ENCODE data around the gene MEI1. TPM values are rescaled to one million over a fixed set of nuclear protein-coding genes. Genes with fewer than 3 reads are reported as not detected.
A peak's percentile ranks its signal among the peaks of the same experiment; 100 is the strongest.

MEI1 gene
- total RNA-seq, 1 donor from 2014 or later: not detected

GRCh38 chr22:41818596-41818995 is 119.3 kb downstream of the MEI1 start:
- TF ChIP-seq CTCF (IDR thresholded peaks at IDR 0.05): no peak
- no peaks in the 10 kb centered on the region for H3K27me3 ChIP-seq
- no peak overlapping the region for H3K4me3 ChIP-seq
- H3K9me3 ChIP-seq: no peaks in the 10 kb centered on the region
- H3K27ac ChIP-seq: no peak overlapping the region
- no peak for DNase-seq (ENCODE audit: low spot score in 2 of 2)
- H3K36me3 ChIP-seq: peaks cover 0 to under 1% of the 10 kb centered on the region in 2 donors
- no peaks in the 10 kb centered on the region for H3K4me1 ChIP-seq
- intact Hi-C loops (cut with DNase I): no loop called here

- intact Hi-C loops (cut with DNase I): no loop called here
Observed at GRCh38 chr22:41819257-41819656, 120.0 kb downstream of the MEI1 start.

GRCh38 chr22:41820447-41820846 is 121.1 kb downstream of the MEI1 start:
- DNase-seq (ENCODE audit: low spot score in 2 of 2): no peak
- H3K4me3 ChIP-seq: no peak overlapping the region
- no peaks in the 10 kb centered on the region for H3K9me3 ChIP-seq
- intact Hi-C loops (cut with DNase I): no loop called here
- H3K4me1 ChIP-seq: no peaks in the 10 kb centered on the region
- no peaks in the 10 kb centered on the region for H3K36me3 ChIP-seq
- H3K27me3 ChIP-seq: no peaks in the 10 kb centered on the region
- no peak overlapping the region for H3K27ac ChIP-seq
- no peak for TF ChIP-seq CTCF (IDR thresholded peaks at IDR 0.05)

More at GRCh38 chr22:41819257-41819656, 120.0 kb downstream of the MEI1 start:
- no peak for DNase-seq (ENCODE audit: low spot score in 2 of 2)
- TF ChIP-seq CTCF (IDR thresholded peaks at IDR 0.05): no peak
- Histone ChIP-seq H3K36me3 (no peaks in the 10 kb centered on the region), H3K4me1 (no peaks in the 10 kb centered on the region), H3K27me3 (no peaks in the 10 kb centered on the region), H3K27ac (no peak overlapping the region), H3K9me3 (no peaks in the 10 kb centered on the region), H3K4me3 (no peak overlapping the region)

DNA sequence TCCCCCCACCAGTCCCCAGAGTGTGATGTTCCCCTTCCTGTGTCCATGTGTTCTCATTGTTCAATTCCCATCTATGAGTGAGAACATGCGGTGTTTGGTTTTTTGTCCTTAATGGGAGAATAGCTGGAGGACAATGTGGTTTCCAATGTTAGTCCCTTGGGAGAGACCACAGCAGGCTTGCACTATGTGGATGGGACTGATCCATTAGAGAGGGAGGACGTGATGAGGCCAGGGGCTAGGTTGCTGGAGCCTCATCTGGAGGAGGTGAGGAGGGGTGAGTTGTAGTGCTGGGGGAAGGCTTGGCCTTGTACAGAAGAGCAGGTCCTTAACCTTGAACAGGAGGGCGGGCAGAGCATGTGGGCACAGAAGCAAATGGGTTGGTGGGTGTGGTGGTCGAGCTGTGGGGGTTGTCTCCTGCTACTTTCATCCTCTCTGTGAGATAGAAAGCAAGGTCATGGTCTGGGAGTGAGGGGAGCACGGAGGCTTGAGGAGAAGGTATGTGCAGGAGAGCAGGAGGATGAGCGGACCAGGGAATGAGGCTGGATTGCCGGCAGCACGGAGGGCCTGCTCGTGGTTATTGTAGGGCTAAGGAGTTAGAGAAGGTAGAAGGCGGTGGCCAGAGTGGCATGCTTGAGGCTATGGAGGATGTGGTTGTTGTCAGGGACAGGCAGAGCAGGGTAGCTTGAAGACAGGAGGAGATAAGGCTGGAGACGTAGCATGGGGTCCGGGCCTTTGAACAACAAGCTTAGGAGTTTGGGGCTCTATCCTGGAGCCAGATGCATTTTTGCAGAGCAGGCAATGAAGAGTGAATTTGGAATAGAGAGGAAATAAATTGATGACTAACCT is 122.4 kb downstream of the MEI1 start:
- Histone ChIP-seq H3K36me3 (no peaks in the 10 kb centered on the region), H3K4me1 (no peaks in the 10 kb centered on the region), H3K4me3 (no peak overlapping the region), H3K27me3 (no peaks in the 10 kb centered on the region), H3K9me3 (no peaks in the 10 kb centered on the region), H3K27ac (no peak overlapping the region)
- no peak for TF ChIP-seq CTCF (IDR thresholded peaks at IDR 0.05)
- intact Hi-C loops (cut with DNase I): loop anchor here (2.0 kb wide), 1 partner anchor 119 kb away; no protein-coding TSS in a partner anchor
- DNase-seq (ENCODE audit: low spot score in 2 of 2): no peak

DNA sequence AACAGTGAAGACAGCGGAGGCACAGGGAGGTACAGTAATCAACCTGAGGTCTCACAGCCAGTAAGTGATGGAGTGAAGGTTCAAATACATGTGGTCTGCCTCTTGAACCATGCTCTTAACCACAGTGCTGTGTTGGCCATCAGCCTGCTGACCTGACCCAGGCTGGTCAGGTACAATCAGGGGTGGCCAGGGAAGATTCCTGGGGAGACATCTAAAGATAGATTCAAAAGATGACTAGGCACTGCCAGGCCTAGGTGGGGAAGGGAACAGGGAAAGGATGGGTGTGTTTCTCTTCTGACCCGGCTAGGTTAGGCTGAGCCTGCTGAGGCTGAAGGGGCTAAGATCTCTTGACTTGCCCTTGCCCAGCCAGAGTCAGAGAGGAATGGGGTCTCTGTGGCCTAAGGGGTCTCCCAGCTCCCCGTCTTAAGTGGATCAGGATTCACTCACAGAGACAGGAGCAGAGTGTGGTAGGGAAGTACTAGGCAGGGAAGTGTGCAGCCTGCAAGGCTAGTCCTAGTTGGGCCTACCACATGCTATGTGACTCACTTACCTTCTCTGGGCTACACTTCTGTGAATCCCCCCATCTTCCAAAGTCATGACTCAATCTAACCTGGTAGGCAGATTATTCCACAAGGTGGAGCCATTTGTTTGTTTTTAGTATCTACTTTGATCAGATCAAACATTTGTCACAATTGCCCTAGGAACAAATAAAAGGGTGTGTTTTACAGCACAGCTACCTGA is 123.2 kb downstream of the MEI1 start:
- H3K27me3 ChIP-seq: no peaks in the 10 kb centered on the region
- no peak for DNase-seq (ENCODE audit: low spot score in 2 of 2)
- no peaks in the 10 kb centered on the region for H3K9me3 ChIP-seq
- H3K4me3 ChIP-seq: no peak overlapping the region
- intact Hi-C loops (cut with DNase I): loop anchor here (2.0 kb wide), 1 partner anchor 118 kb away; no protein-coding TSS in a partner anchor
- H3K36me3 ChIP-seq: no peaks in the 10 kb centered on the region
- peak in 2 of 3 experiments; percentile 40 to 45 for TF ChIP-seq CTCF (IDR thresholded peaks at IDR 0.05)
- H3K27ac ChIP-seq: no peak overlapping the region
- H3K4me1 ChIP-seq: no peaks in the 10 kb centered on the region

All from ascending aorta (tissue), 2 donors.